K562 (cell line): Measurements from ENCODE around the gene DPCD. TPM values are rescaled to one million over a fixed set of nuclear protein-coding genes. Genes with fewer than 3 reads are reported as not detected.

Experiments
- ATAC-seq: fragments of 200-7000 bp; cut with Tn5 transposase; 3 replicates; pipeline ENCODE4 v1.9.1; 2020; ENCODE audit warnings: moderate library complexity
- BruUV-seq: library from RNA; stranded (reverse); fragments of 400-500 nt; replicated peaks from 2 replicates; lab custom pipeline; 2021; lab: Mats Ljungman, UMichigan
- CTCF ChIA-PET: fragments of 300-600 bp; formaldehyde crosslinking; extraction: SDS; loops from one replicate; lab custom pipeline; 2021; ENCODE audit warnings: low intra/inter-chr PET ratio; lab: Yijun Ruan, JAX
- POLR2A ChIA-PET: fragments of 300-600, 350-650 bp; sonication (Branson Sonifier 250); formaldehyde crosslinking; extraction: SDS; loops from one replicate; lab custom pipeline; 2021; ENCODE audit warnings: antibody characterized with exemption, inconsistent platforms; lab: Yijun Ruan, JAX
- DNase-seq, 4 experiments: peaks; one replicate each; pipeline versions ENCODE4 v3.0.0 to v3.0.0-alpha.2; 2011 to 2018; ENCODE audit warnings: low spot score in 3 of 4, mixed read lengths in 3 of 4; ENCODE audit errors: extremely low read depth in 1 of 4
- FAIRE-seq: peaks from 2 replicates; lab custom pipeline; 2011; peaks lifted over from hg19 to GRCh38; lab: Jason Lieb, UNC
- H2AFZ ChIP-seq: 2 replicates; pipeline ENCODE4 v1.6.0; 2011; ENCODE audit warnings: low read depth, low read length, control low read depth, inconsistent platforms
- H3K27ac ChIP-seq: fragments of 200-600 bp; 3 replicates; pipeline ENCODE4 v1.8.0; 2011; ENCODE audit warnings: low read depth, mild to moderate bottlenecking, control low read depth, inconsistent platforms, low read length, moderate library complexity, mixed read lengths; ENCODE audit errors: extremely low read depth
- H3K27me3 ChIP-seq, 2 experiments: fragments of 300-600 bp in 1 of 2; 2 replicates in 1 of 2; 3 replicates in 1 of 2; pipeline versions ENCODE4 v1.6.0 to v1.8.0; 2011; ENCODE audit warnings: inconsistent platforms in 2 of 2, low read length in 2 of 2, mild to moderate bottlenecking in 1 of 2, mixed read lengths in 1 of 2, moderate library complexity in 1 of 2; ENCODE audit not compliant: control insufficient read depth in 2 of 2, insufficient read depth in 2 of 2
- H3K36me3 ChIP-seq: fragments of 300-600 bp; 3 replicates; pipeline ENCODE4 v1.8.0; 2011; ENCODE audit warnings: mild to moderate bottlenecking, low read length, inconsistent platforms; ENCODE audit not compliant: control insufficient read depth, insufficient read depth
- H3K4me1 ChIP-seq, 2 experiments: fragments of 200-600 bp in 1 of 2; replicated peaks in 1 of 2; 2 replicates in 1 of 2; 3 replicates in 1 of 2; pipeline versions ENCODE4 v1.5.1 to v1.8.0; 2011; ENCODE audit warnings: inconsistent platforms in 2 of 2, low read length in 2 of 2, mild to moderate bottlenecking in 1 of 2, mixed read lengths in 1 of 2, moderate library complexity in 1 of 2; ENCODE audit not compliant: control insufficient read depth in 2 of 2, insufficient read depth in 2 of 2
- H3K4me2 ChIP-seq: 2 replicates; pipeline ENCODE4 v1.6.1; 2011; ENCODE audit warnings: low read length, control low read depth, inconsistent platforms, mixed read lengths; ENCODE audit not compliant: insufficient read depth
- H3K4me3 ChIP-seq: fragments of 200-600 bp; sonication (generic), shearing (Covaris generic); 2 replicates; pipeline ENCODE4 v1.5.1; 2016; ENCODE audit warnings: control low read depth, inconsistent platforms
- H3K79me2 ChIP-seq: fragments of 200-600 bp; 3 replicates; pipeline ENCODE4 v1.8.0; 2011; ENCODE audit warnings: low read length, inconsistent platforms; ENCODE audit not compliant: control insufficient read depth, insufficient read depth
- H3K9ac ChIP-seq, 2 experiments: 2 replicates each; pipeline versions ENCODE4 v1.6.0 to v1.6.1; 2011; ENCODE audit warnings: low read depth in 2 of 2, low read length in 2 of 2, control low read depth in 1 of 2, inconsistent platforms in 1 of 2, mild to moderate bottlenecking in 1 of 2, mixed read lengths in 1 of 2; ENCODE audit not compliant: insufficient read depth in 1 of 2
- H3K9me1 ChIP-seq: one replicate; pipeline ENCODE4 v1.6.0; 2011; ENCODE audit warnings: inconsistent platforms, mild to moderate bottlenecking, low read length, moderate library complexity; ENCODE audit not compliant: control insufficient read depth, insufficient read depth
- H3K9me3 ChIP-seq: replicated peaks from 2 replicates; pipeline ENCODE4 v1.5.1; 2011; ENCODE audit warnings: low read depth, low read length, inconsistent platforms; ENCODE audit not compliant: control insufficient read depth, insufficient read depth
- H4K20me1 ChIP-seq: replicated peaks from 2 replicates; pipeline ENCODE4 v1.6.1; 2011; ENCODE audit warnings: low read length, inconsistent platforms, mixed read lengths; ENCODE audit not compliant: control insufficient read depth, insufficient read depth
- BCOR ChIP-seq: fragments of 450-650 bp; IDR thresholded peaks from 2 replicates; pipeline ENCODE4 v1.6.1; 2016
- NFIX ChIP-seq: fragments of 250-450 bp; sonication (Bioruptor Pico); IDR thresholded peaks from 2 replicates; pipeline ENCODE4 v1.4.0; 2020; ENCODE audit warnings: low read depth, mild to moderate bottlenecking, moderate library complexity
- RBM25 ChIP-seq: fragments of 200-400 bp; formaldehyde crosslinking; IDR thresholded peaks from 2 replicates; pipeline ENCODE4 v1.6.1; 2018; ENCODE audit warnings: low read length, low read depth, moderate library complexity; ENCODE audit not compliant: severe bottlenecking
- SMARCA5 ChIP-seq: fragments of 450-650 bp; IDR thresholded peaks from 2 replicates; pipeline ENCODE4 v1.6.1; 2016
- STAT5A ChIP-seq: IDR thresholded peaks from 2 replicates; pipeline ENCODE4 v1.6.1; 2012; ENCODE audit warnings: low read length, inconsistent platforms, borderline replicate concordance
- ZFP36 ChIP-seq: fragments of 150-350 bp; IDR thresholded peaks from 2 replicates; pipeline ENCODE4 v1.6.1; 2018; ENCODE audit warnings: low read length, low read depth; ENCODE audit not compliant: partially characterized antibody
- ZKSCAN3 ChIP-seq: fragments of 250-450 bp; sonication (Bioruptor Pico); IDR thresholded peaks from 2 replicates; pipeline ENCODE4 v1.4.0; 2020
- ZNF436 ChIP-seq: fragments of 250-450, 450-650 bp; sonication (Bioruptor Pico); formaldehyde crosslinking; IDR thresholded peaks from 2 replicates; pipeline ENCODE4 v1.7.0; 2020; ENCODE audit warnings: mild to moderate bottlenecking
- WGBS: fragments of 100-300 bp; shearing (Covaris generic); methylation state at CpG from one replicate; pipeline ENCODE4 v1.1.6; 2016; ENCODE audit warnings: low coverage, mixed read lengths; ENCODE audit not compliant: insufficient coverage; ENCODE audit errors: missing lambda C conversion rate; 5-methylcytosine and 5-hydroxymethylcytosine counted together
- in situ Hi-C: fragments of 300-500 bp; cut with MboI; formaldehyde crosslinking; loops from 4 replicates; pipeline ENCODE4 v1.15.0; 2018; ENCODE audit warnings: inconsistent platforms, mixed read lengths
- intact Hi-C: fragments of 100-400 bp; cut with micrococcal nuclease; formaldehyde crosslinking; loops from 2 replicates; pipeline ENCODE4 v1.14.2; 2022
- polyA plus RNA-seq, 8 experiments: library from polyadenylated mRNA; depleted of rRNA in 4 of 8; stranded (reverse) in 5 of 8; unstranded in 3 of 8; fragments of >200 nt; fragmentation: Nextera tagmentation in 2 of 8; fragmentation: Illumina TruSeq in 1 of 8; extraction: Ambion mirVana in 2 of 8; extraction: Trizol in 1 of 8; gene quantifications; 2 replicates each; pipeline versions ENCODE4 v1.2.1 to v1.2.3, GENCODE V29; 2011 to 2014; ENCODE audit warnings: inconsistent platforms in 1 of 8, missing spikeins in 1 of 8
- total RNA-seq, 7 experiments: library from RNA; depleted of rRNA in 6 of 7; stranded (reverse); fragments of >200 nt in 6 of 7; fragmentation: Illumina TruSeq in 2 of 7; extraction: Trizol in 2 of 7; gene quantifications; 2 replicates each; pipeline versions ENCODE4 v1.2.1 to v1.2.3, GENCODE V29; 2011 to 2021; ENCODE audit warnings: low replicate concordance in 1 of 7
- TF ChIP-seq, protein P1 (sequence below), 3 experiments: fragments of 200-800 bp in 1 of 3; fragments of 250-450 bp in 1 of 3; fragments of 450-650 bp in 1 of 3; sonication (Bioruptor Pico) in 1 of 3; sonication (Bioruptor generic) in 1 of 3; formaldehyde crosslinking in 1 of 3; IDR thresholded peaks; 2 replicates each; pipeline versions ENCODE4 v1.6.1 to v1.8.0; 2016 to 2022; ENCODE audit warnings: mild to moderate bottlenecking in 2 of 3, missing genetic modification characterization in 2 of 3, missing compliant biosample characterization in 1 of 3, moderate library complexity in 1 of 3

Gene DPCD
- total and polyA plus RNA-seq, 9 of the 15 experiments (the other 6 are each of a cell fraction or from before 2014, with no cell fraction given) = 12.1 to 45.2 (median 20.0) TPM

DNA sequence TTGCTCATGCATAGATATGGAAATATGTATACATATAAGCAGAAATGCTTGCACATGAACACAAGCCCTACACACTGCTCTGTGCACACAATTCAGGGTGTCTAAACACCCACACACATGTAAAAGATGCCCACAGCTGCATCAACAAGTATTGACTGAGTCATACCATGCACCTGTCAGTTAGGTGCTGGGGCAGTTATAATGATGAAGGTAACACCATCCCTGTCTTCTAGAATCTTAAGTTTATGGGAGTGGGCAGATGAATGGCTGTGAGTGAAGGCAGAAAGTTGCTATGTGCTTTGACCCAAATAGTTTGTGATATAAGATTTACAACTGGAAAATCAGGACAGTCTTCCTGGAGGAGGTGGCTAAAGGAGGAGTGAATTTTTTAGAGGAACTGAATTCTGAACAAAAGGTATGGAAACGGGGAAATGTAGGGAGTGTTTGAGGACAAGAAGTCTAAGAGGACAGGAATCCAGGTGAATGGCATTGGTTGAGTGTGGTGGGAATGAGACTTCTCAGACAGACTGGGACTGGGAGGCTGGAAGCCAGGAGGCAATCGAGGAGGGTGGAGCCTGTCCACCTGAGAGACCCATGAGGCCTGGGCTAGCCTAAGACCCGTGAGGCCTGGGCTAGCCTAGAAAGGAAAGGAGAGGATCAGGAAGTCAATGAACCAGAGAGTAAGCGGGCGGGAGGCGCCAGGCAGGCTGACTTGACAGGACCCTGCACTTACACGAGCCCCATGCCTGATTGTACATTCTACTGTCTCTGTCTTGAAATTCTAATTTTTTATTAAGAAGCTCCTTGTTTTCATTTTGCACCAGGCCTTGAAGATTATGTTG, 20.7 kb upstream of the DPCD start:
- Histone ChIP-seq H3K9ac (no peak overlapping the region), H3K36me3 (no peaks in the 10 kb centered on the region), H3K9me1 (no peaks in the 10 kb centered on the region), H4K20me1 (no peaks in the 10 kb centered on the region), H2AFZ (peak overlapping the region; percentile 86; the same call in 1 of the 2 replicates), H3K9me3 (no peaks in the 10 kb centered on the region), H3K79me2 (no peaks in the 10 kb centered on the region), H3K27me3 (no peaks in the 10 kb centered on the region), H3K4me1 (peaks cover 13 to 39% of the 10 kb centered on the region in 2 experiments; a peak in 4 of 5 replicates), H3K27ac (no peak overlapping the region)
- POLR2A ChIA-PET = interaction anchor here (0.6 kb wide), 2 partner anchors 17 to 77 kb away, joined by 3 to 4 read pairs; no protein-coding TSS in a partner anchor
- FAIRE-seq = no peak
- in situ Hi-C loops = loop anchor here (5.0 kb wide), 1 partner anchor 265 kb away; no protein-coding TSS in a partner anchor
- no TSS peak for BruUV-seq
- DNase-seq = no peak
- CTCF ChIA-PET = no interaction called here
- peak; percentile 42; the same call in 1 of the 2 replicates for TF ChIP-seq SMARCA5
- TF ChIP-seq ZFP36 = peak; percentile 95
- TF ChIP-seq RBM25 = peak; percentile 42
- TF ChIP-seq NFIX (CRISPR knock-in tag) = no peak
- 0 out of 2 replicates have a peak, but pooled peaks have one; percentile 39 for TF ChIP-seq ZNF436
- TF ChIP-seq BCOR = 0 out of 2 replicates have a peak, but pooled peaks have one; percentile 50
- TF ChIP-seq STAT5A = no peak
- peak; percentile 72 for TF ChIP-seq ZKSCAN3 (CRISPR knock-in tag)
- TF ChIP-seq, protein P1, sequence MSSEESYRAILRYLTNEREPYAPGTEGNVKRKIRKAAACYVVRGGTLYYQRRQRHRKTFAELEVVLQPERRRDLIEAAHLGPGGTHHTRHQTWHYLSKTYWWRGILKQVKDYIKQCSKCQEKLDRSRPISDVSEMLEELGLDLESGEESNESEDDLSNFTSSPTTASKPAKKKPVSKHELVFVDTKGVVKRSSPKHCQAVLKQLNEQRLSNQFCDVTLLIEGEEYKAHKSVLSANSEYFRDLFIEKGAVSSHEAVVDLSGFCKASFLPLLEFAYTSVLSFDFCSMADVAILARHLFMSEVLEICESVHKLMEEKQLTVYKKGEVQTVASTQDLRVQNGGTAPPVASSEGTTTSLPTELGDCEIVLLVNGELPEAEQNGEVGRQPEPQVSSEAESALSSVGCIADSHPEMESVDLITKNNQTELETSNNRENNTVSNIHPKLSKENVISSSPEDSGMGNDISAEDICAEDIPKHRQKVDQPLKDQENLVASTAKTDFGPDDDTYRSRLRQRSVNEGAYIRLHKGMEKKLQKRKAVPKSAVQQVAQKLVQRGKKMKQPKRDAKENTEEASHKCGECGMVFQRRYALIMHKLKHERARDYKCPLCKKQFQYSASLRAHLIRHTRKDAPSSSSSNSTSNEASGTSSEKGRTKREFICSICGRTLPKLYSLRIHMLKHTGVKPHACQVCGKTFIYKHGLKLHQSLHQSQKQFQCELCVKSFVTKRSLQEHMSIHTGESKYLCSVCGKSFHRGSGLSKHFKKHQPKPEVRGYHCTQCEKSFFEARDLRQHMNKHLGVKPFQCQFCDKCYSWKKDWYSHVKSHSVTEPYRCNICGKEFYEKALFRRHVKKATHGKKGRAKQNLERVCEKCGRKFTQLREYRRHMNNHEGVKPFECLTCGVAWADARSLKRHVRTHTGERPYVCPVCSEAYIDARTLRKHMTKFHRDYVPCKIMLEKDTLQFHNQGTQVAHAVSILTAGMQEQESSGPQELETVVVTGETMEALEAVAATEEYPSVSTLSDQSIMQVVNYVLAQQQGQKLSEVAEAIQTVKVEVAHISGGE (CRISPR knock-in tag; IDR thresholded peaks at IDR 0.05) = no peak
- TF ChIP-seq, all 486 proteins: peak for 6
- WGBS = 49% methylated on average over 5 of the region's 7 CpGs
- Histone ChIP-seq H3K4me3 (no peak overlapping the region), H3K4me2 (peak overlapping the region; percentile 66; the same call in 1 of the 2 replicates)
- ATAC-seq = no peak
- intact Hi-C loops = loop anchor here (5.0 kb wide), 1 partner anchor 355 kb away; no protein-coding TSS in a partner anchor
